HG03045 (cell line): ENCODE results near the gene DOCK9.

Experiments
- ATAC-seq: cut with Tn5 transposase; IDR thresholded peaks from one replicate; pipeline ENCODE4 v1.9.1; 2021; ENCODE audit warnings: mild to moderate bottlenecking, moderate library complexity; ENCODE audit not compliant: unreplicated experiment

DOCK9 gene, protein sequence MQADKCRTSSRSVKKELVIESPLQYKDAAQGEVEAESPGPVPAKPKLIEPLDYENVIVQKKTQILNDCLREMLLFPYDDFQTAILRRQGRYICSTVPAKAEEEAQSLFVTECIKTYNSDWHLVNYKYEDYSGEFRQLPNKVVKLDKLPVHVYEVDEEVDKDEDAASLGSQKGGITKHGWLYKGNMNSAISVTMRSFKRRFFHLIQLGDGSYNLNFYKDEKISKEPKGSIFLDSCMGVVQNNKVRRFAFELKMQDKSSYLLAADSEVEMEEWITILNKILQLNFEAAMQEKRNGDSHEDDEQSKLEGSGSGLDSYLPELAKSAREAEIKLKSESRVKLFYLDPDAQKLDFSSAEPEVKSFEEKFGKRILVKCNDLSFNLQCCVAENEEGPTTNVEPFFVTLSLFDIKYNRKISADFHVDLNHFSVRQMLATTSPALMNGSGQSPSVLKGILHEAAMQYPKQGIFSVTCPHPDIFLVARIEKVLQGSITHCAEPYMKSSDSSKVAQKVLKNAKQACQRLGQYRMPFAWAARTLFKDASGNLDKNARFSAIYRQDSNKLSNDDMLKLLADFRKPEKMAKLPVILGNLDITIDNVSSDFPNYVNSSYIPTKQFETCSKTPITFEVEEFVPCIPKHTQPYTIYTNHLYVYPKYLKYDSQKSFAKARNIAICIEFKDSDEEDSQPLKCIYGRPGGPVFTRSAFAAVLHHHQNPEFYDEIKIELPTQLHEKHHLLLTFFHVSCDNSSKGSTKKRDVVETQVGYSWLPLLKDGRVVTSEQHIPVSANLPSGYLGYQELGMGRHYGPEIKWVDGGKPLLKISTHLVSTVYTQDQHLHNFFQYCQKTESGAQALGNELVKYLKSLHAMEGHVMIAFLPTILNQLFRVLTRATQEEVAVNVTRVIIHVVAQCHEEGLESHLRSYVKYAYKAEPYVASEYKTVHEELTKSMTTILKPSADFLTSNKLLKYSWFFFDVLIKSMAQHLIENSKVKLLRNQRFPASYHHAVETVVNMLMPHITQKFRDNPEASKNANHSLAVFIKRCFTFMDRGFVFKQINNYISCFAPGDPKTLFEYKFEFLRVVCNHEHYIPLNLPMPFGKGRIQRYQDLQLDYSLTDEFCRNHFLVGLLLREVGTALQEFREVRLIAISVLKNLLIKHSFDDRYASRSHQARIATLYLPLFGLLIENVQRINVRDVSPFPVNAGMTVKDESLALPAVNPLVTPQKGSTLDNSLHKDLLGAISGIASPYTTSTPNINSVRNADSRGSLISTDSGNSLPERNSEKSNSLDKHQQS (N-terminal part only)

DNA sequence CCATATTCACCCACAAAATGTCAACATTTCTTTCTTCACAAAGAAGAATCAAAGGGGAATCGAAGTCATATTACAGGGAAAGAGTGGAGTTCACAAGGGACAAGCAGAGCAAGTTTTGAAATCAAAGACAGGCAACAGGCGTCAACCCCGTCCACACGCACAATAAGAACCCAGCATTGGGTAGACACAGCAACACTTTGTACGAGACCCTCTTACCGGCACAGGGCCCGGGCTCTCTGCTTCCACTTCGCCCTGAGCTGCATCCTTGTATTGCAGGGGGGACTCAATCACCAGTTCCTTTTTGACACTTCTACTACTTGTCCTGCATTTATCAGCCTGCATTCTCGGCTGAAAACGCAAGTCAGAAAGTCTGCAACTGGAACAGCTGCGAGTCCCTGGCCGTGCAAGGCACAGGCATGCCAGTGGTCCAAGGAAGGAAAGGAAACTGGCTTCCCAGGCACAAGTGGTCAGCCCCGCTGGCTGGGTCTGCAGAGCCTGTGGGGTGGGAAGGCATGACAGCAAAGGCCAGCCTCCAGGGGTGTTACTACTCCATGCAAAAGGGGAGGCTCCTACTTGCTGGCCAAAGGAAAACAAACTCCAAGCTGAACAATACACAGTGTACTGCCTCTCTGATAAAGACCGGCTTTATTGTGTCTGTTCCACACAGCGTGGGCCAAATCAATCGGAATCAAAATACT lies at the start of gene DOCK9:
Gene DOCK9, minus strand, starts transcription at position 497 of the 698 bp plus-strand sequence. Its CDS starts 155 bp downstream, at position 342.
- no peak for ATAC-seq

DNA sequence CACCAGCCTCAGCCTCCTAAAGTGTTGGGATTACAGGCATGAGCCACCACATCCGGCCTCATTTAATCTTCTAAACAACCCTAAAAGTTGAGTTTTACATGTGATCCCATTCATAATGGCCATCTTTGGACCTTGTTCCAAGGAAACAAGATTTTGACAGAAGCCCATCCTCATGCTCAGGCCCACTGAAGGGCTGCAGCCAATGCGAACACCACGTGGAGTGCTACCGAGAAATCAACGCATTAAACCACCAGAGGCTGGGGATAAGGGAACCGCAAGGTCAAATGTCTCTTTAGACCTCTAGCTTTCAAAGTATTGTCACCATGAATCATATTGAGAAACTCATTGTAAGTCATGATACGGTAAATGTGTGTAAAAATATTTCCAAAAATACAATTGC lies 49.4 kb upstream of the DOCK9 start:
- ATAC-seq = no peak

DNA sequence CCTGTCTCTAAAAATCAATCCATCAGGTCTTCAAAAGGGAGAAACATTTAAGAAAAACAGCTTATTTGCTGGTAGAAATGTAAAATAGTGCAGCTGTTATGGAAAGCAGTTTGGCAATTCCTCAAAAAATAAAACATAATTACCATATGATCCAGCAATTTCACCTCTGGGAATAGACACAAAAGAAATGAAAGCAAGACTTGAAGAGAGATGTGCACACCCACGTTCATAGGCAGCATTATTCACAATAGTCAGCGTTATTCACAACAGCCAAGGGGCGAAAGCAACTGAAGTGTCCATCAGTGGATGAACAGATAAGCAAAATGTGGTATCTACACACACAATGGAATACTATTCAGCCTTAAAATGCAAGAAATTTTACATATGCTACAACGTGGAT lies 45.1 kb upstream of the DOCK9 start:
- no peak for ATAC-seq

DNA sequence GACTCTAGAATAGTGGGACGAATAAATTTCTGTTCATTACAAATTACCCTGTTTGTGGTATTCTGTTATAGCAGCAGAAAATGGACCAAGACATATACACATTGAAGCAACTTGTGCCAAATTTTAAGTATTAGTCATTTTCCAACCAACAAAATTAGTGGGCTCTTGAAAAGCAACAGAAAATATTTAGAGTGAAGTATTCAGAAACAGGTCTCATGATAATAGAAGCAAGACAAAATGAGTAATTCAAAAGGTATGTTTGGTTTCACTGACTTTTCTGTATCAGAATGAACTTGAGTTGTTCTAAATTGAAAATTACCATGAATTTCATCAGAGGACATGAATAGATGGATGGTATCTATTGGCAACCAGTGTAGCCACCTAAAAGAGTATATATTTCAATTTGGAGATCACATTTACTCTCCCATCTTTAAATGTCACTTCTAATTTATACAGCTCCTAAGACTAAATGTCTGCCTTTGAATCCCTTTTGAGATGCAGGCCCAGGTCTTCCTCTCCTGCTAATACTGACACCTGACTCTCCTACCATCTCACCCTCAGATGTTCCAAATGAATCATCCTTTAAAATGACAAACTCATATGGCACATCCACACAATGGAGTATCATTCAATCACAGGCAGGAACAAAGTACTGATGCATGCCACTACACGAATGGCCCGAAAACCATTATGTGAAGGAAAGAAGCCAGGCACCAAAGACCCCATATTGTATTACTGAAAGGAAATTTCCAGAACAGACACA lies 40.7 kb upstream of the DOCK9 start:
- no peak for ATAC-seq

DNA sequence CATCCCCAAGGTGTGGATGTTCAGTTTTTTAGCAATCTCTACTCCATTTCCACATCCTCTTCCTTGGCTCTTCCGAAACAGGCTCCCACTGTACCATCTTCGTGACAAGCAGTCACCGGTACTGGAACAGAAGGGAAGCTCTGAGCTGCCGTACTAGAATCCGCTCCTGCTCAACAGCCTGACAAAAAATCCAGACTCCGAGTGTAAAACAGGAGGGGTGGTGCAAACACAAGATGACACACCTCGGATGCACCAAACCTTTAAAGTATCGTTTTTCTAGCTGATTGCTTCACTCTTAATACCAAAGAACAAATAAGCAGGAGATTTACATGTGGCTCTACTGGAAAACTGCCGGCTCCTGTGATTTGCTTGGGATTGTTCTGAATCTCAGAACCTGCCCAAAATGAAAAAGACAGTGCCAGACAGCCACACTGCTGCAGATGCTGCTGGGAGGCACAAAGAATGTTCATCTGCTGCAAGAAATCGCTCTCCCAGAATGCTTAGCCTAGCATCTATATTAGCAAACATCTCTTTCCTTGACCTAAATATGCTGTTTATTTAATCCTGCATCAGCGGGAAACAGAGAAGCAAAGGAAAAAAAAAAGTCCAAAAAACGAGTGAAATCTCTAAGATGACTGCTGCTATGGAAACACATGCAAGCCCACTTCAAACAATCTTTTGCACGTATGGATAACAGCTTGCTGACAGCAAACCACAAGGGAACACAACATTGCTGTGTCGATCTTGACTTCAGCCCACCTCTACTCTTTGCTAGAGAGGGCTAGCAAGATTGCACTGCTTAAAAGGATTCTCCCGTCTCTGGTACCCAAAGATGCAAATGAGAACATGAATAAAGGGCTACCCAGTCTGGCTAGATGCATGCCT lies 38.0 kb upstream of the DOCK9 start:
- no peak for ATAC-seq

DNA sequence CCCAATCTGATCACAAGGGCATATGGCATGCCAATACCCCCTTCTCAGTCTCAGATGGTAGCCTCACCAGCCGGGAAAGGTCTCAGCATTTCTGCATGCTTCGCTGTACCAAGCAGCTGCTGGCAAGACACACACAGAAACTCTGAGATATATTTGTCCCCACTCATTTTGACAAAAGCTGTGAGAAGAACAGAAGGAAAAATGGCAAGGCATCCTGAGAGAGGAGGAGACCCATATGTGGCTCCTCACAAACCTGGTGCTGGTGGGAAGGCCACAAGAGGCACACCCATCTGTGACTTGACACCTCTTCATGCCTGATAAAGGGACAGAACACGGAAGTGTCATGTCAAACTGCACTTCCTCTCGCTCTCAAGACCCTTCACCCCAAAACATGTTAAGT lies 36.7 kb upstream of the DOCK9 start:
- no peak for ATAC-seq

DNA sequence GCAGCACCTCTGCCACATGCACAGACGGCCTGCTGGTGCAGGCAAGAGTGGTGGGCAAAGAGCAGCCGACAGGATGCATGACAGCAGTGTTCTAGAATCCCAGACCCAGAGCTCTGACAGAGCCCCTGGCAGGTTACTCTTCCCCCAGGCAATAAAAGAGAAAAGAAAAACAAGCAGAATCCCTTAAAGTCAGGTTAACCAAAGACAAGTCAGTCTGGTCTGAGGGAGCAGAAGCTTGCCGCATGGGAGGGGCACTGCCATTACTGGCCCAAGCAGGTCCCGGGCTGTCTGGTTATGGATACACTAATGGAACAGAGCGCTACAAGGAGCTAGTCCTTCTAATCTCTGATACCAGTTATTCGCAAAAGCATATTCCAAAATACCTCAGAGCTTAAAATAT lies 36.1 kb upstream of the DOCK9 start:
- no peak for ATAC-seq

DNA sequence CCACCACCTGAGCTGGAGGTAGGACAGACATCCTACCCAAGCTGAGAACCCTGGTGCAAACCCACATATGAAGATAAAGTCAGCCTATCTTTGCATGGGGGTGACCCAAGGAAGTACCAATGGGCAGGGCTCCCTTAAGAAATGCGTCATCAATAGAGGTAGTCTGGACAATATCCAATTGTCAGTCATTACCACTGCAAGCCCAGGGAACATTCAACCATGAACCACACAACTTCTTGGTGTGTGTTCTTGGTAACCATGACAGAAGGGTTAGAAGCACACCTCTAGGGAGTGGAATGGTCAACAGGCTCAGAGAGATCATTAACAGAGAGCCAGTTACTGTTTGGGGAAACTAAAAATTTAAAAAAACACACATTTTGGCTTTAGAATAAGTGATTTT lies 34.7 kb upstream of the DOCK9 start:
- ATAC-seq = no peak

DNA sequence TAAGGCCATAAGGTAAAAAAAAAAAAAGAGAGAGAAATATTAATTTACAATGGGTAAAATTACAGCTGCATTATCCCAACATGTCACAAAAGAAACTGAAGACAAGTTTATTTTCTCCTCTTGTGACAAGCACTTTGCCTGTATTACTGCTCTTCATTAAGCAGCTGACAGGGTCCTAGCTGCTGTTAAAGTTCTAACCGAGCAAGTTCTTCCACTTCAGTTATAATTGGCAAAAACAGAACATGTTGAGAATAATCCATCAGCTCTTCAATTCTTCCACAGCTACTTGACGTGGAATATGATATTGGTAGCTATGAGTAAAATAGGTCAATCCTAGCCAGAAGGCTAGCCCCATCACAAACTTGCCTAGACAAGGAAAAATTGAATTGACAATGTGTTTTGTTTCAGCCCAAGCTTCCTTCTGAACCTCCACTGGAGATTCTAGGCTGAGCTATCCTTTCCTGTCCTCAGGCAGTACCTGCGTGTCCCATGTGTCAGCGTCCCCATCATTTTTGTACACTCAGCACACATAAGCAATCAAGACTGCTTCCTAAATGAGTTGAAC lies 32.2 kb upstream of the DOCK9 start:
- ATAC-seq = no peak

DNA sequence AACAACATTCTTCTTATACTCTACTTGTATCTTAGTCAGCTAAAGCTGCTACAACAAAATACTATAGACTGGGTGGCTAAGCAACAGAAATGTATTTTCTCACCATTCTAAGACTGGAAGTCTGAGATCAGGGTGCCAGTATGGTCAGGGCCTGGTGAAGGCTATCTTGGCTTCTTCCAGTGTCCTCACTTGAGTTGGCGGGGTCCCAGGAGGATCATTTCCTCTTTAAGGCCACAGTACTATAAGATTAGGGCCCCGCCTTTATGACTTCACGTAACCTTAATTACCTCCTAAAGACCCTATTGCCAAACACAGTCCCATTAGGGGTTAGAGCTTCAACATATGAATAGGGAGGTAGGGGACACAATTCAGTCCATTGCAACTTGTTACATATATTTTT lies 30.7 kb upstream of the DOCK9 start:
- ATAC-seq = no peak

DNA sequence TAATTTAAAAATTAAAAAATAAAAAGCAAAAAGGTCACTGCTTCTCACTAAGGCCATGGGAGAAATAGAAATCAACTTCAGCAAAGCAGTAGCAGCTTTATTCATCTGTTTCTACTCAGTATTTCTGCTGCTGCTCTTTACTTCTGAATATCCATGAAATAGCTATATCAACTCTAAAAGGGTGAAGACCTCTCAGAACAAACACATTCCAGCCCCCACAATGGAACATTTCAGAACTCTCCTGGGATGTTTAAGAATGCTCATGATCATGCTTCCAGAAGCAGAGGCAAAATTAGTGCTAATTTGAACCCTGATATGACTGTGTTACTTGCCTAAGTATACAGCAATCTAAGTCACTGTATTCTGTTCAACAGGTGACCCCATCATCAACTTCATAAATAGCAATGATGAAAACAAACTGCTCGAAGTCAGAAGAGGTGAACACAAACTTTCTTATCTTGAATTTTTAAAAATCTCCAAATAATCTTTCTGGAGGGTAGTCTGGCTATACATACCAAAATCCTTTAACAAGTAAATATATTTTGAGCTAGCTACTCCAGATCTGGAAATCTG lies 29.6 kb upstream of the DOCK9 start:
- ATAC-seq = no peak

DNA sequence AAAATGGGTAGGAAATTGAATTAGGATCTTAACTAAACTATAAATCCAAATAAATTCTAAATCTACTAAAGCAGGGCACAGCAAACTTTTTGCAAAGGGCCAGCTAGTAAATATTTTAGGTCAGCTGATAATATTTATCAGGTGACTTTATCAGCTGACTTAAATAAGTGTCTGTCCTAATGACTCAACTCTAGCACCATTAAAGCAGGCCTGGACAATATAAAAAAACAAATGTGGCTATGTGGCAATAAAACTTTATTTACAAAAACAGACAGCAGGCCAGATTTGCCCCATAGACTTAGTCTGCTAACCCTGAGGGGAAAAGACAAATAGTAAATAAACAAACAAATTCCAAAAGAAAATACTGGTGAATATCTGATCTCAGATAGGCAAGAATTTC lies 27.7 kb upstream of the DOCK9 start:
- no peak for ATAC-seq

DNA sequence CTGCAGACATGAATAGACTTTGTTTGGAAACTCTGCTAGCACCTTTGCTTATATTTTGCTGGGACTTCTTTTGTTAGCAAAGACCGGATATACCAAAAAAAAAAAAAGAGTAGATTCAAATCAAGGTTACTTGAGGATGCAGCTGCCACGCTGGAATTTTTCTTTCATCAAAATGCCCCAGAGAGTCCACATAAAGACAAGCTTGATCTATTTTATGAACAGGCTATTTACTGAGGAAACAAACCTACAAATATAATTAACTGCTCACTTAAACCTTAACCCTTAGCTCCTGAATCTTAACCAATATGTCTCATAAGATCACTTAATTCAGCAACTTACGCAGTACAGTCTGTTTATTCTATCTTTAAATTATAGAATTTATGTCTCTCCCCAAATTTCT lies 27.1 kb upstream of the DOCK9 start:
- ATAC-seq = no peak

DNA sequence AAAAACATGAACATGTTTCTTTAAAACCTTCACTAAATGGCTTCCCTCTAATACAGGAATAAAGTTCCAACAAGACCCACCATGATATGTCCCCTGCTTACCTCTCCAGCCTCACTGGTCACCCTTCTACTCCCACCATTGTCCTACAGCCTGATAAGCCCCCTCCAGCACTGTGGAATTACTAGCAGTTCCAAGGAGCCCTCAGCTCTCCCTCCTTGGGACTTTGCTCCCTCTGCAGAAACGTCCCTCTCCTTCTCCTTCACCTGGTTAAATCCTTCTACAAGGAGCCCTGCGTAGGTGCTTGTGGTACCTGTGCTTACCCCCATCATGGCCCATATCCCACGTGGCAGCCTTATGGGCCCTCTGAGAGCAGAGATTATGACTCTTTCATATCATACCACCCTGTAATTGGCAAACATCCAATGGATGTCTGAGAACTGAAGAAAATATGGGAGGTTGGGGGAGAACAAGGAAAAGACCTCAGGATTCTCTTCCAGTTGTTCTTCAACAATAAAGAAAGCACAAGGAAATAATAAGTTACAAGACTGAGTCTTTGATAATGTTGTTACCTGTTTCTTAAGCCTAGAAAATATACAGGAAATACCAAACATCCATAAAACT lies 26.1 kb upstream of the DOCK9 start:
- no peak for ATAC-seq

DNA sequence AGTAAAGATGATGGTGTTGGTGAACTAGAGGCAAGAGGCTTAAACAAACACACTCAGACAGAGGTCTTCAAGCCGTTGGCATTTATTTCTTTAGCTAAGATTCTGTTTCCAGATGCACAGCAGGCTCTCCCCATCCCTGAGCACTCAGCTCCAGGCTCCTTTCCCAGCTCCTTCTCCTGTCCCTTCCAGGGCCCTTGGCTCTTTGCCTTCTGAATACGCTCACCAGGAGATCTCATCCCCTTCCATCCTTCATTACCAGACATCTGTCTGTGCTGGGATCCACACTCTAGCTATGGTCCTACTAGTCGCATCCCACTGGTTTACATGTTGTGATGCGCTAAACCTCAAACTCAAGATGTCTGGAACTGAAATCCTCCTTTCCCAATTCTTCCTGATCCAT lies 25.3 kb upstream of the DOCK9 start:
- no peak for ATAC-seq

DNA sequence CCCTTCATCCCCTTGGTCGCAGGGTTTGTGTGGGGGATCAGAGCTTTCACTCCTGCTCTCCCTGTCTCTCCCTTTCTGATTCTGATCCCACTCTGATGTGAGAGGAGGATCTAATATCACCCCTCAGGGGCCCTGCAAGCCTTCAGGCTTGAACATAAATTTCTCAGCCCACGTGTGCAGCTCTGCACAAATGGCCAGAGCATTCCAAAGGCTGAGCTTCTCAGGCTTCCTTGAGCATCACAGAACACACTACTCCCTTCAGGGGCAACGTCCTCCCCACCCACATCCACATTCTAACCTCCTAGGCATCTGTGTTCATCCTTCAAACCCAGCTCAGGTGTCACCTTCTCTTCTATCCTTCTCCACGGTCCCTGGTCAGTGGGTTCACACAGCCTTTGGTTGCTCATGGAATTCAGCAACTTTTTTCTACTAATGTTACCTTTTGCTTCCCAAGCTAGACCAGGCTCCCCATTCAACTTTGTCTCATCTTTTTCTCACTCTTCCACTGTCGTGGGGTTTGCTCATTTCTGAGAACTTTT lies 24.4 kb upstream of the DOCK9 start:
- no peak for ATAC-seq

DNA sequence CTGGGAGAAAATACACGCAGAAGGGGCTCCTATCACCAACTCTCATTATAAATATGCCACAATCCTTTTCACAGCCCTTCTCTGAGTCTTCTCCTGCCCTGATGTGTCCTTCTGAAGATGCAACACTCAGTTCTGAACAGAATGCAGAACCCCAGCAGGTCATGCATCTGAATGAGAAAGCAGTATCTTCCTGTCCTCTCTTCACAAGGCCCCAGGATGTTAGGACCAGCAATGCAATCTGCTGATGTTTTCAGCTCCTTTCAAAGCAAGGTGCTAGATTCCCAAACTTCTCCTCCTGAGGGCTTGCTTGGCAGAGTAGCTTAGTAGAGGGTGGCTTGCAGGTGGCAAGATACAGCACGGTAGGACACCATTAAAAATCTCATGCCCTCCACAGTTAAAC lies 22.3 kb upstream of the DOCK9 start:
- ATAC-seq = no peak

DNA sequence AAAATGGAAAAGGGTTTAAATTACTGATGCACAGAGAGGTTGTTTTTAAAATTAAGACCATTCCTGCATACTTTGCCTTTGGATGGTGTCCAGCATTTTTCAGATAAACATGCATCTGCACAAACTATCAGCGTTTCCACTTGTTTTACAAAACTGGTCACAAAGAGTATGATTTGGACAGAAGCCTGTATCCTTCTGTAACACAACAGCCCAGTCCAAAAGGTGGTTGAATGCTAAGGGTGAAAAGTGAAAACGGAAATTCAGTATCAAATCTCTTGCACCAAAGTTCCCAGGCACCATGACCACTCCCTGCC lies 21.7 kb upstream of the DOCK9 start:
- no peak for ATAC-seq
